PC-3 (cell line): ENCODE results near the gene KYAT1.

Source experiments
- CTCF ChIP-seq: fragments of 300-600 bp; sonication (generic); conservative IDR thresholded peaks from 2 replicates; pipeline ENCODE4 v1.5.1; 2017; ENCODE audit warnings: antibody characterized with exemption, low read depth, mild to moderate bottlenecking, low read length
- EZH2 ChIP-seq: fragments of 300-600 bp; sonication (generic); IDR thresholded peaks from one replicate; pipeline ENCODE4 v1.6.1; 2017; ENCODE audit warnings: antibody characterized with exemption, mild to moderate bottlenecking, low read length; ENCODE audit not compliant: unreplicated experiment
- EZH2phosphoT487 ChIP-seq: fragments of 300-600 bp; sonication (generic); IDR thresholded peaks from 2 replicates; pipeline ENCODE4 v1.6.1; 2018; ENCODE audit warnings: mild to moderate bottlenecking, antibody characterized with exemption, low read length, borderline replicate concordance

GRCh38 chr9:128919402-128920089 lies 37.8 kb upstream of the KYAT1 start:
- TF ChIP-seq CTCF (no peak), EZH2phosphoT487 (no peak), EZH2 (no peak)
